Common myeloid progenitor, CD34-positive (primary cell): ENCODE results near the gene ARHGAP12.

Experiments used
- CTCF ChIA-PET: fragments of 350-600 bp; sonication (Branson Sonifier 250); formaldehyde crosslinking; loops from one replicate; lab custom pipeline; 2021; ENCODE audit warnings: antibody characterized with exemption; lab: Charles Lee
- POLR2A ChIA-PET: fragments of 350-600 bp; sonication (Branson Sonifier 250); formaldehyde crosslinking; loops from one replicate; lab custom pipeline; 2021; ENCODE audit warnings: antibody characterized with exemption; lab: Charles Lee
- DNase-seq, 3 donors: peaks; one replicate each; pipeline versions ENCODE4 v3.0.0 to v3.0.0-alpha.2; 2013
- H3K27ac ChIP-seq, 2 experiments: 1 replicate in 1 of 2; 2 replicates in 1 of 2; pipeline ENCODE4 v1.7.0; 2013; ENCODE audit warnings: inconsistent platforms in 2 of 2, low read length in 2 of 2, mild to moderate bottlenecking in 2 of 2, low read depth in 1 of 2, moderate library complexity in 1 of 2; ENCODE audit not compliant: severe bottlenecking in 2 of 2, insufficient read depth in 1 of 2, poor library complexity in 1 of 2
- H3K27me3 ChIP-seq, 5 experiments: replicated peaks in 2 of 5; 1 replicate in 3 of 5; 2 replicates in 2 of 5; pipeline versions ENCODE4 v1.6.1 to v1.7.0; 2013; ENCODE audit warnings: low read length in 4 of 5, mild to moderate bottlenecking in 2 of 5, moderate library complexity in 2 of 5, inconsistent platforms in 1 of 5; ENCODE audit not compliant: insufficient read depth in 5 of 5, control insufficient read depth in 4 of 5
- H3K36me3 ChIP-seq, 4 experiments: 1 replicate in 2 of 4; 2 replicates in 2 of 4; pipeline versions ENCODE4 v1.6.1 to v1.7.0; 2013; ENCODE audit warnings: low read length in 3 of 4, control low read depth in 1 of 4, mild to moderate bottlenecking in 1 of 4; ENCODE audit not compliant: control insufficient read depth in 4 of 4, insufficient read depth in 4 of 4
- H3K4me1 ChIP-seq, 4 experiments: 1 replicate in 3 of 4; 2 replicates in 1 of 4; pipeline versions ENCODE4 v1.6.1 to v1.7.1; 2013; ENCODE audit warnings: low read length in 3 of 4, mild to moderate bottlenecking in 3 of 4, control low read depth in 1 of 4, inconsistent platforms in 1 of 4, moderate library complexity in 1 of 4; ENCODE audit not compliant: control insufficient read depth in 4 of 4, insufficient read depth in 4 of 4; ENCODE audit errors: control extremely low read depth in 1 of 4
- H3K4me3 ChIP-seq, 7 experiments: 1 replicate in 4 of 7; 2 replicates in 3 of 7; pipeline versions ENCODE4 v1.5.1 to v1.7.0; 2013; ENCODE audit warnings: mild to moderate bottlenecking in 7 of 7, low read length in 6 of 7, moderate library complexity in 6 of 7, inconsistent platforms in 2 of 7, low read depth in 2 of 7, control low read depth in 1 of 7; ENCODE audit not compliant: insufficient read depth in 4 of 7, control insufficient read depth in 1 of 7; ENCODE audit errors: extremely low read depth in 1 of 7
- H3K9me3 ChIP-seq, 5 experiments: 1 replicate in 4 of 5; 2 replicates in 1 of 5; pipeline versions ENCODE4 v1.6.1 to v1.7.1; 2013; ENCODE audit warnings: low read length in 4 of 5, mild to moderate bottlenecking in 2 of 5, inconsistent platforms in 1 of 5, low read depth in 1 of 5, moderate library complexity in 1 of 5; ENCODE audit not compliant: control insufficient read depth in 4 of 5, insufficient read depth in 2 of 5; ENCODE audit errors: control extremely low read depth in 1 of 5
- WGBS: methylation state at CpG from one replicate; pipeline ENCODE4 v1.1.5; 2013; ENCODE audit not compliant: insufficient coverage; 5-methylcytosine and 5-hydroxymethylcytosine counted together

ARHGAP12 gene

GRCh38 chr10:31875608-31876007, 53.0 kb downstream of the ARHGAP12 start:
- Histone ChIP-seq H3K4me1 (no peaks in the 10 kb centered on the region), H3K36me3 (no peaks in the 10 kb centered on the region), H3K9me3 (no peaks in the 10 kb centered on the region), H3K4me3 (no peak overlapping the region), H3K27me3 (no peaks in the 10 kb centered on the region), H3K27ac (no peak overlapping the region)
- ChIA-PET POLR2A (no interaction called here), CTCF (no interaction called here)
- 73% methylated on average over 2 of the region's 2 CpGs for WGBS
- DNase-seq = no peak

GRCh38 chr10:31873724-31874123, 54.9 kb downstream of the ARHGAP12 start:
- CTCF ChIA-PET = interaction anchor here (1.3 kb wide), 1 partner anchor 11 kb away, joined by 3 read pairs; no protein-coding TSS in a partner anchor
- no peaks in the 10 kb centered on the region for H3K9me3 ChIP-seq
- H3K4me3 ChIP-seq = no peak overlapping the region
- H3K27ac ChIP-seq = no peak overlapping the region
- no CpG with 5 or more reads among the region's 1 CpG for WGBS
- H3K36me3 ChIP-seq = no peaks in the 10 kb centered on the region
- H3K4me1 ChIP-seq = no peaks in the 10 kb centered on the region
- no peaks in the 10 kb centered on the region for H3K27me3 ChIP-seq
- POLR2A ChIA-PET = no interaction called here
- DNase-seq = no peak

- POLR2A ChIA-PET = no interaction called here
- H3K36me3 ChIP-seq = no peaks in the 10 kb centered on the region
- no peak overlapping the region for H3K27ac ChIP-seq
- H3K9me3 ChIP-seq = no peaks in the 10 kb centered on the region
- CTCF ChIA-PET = interaction anchor here (1.4 to 1.5 kb wide), 2 partner anchors 129 to 133 kb away, joined by 3 to 5 read pairs; no protein-coding TSS in a partner anchor
- DNase-seq = no peak
- 96% methylated on average over 6 of the region's 7 CpGs for WGBS
- no peaks in the 10 kb centered on the region for H3K27me3 ChIP-seq
- H3K4me3 ChIP-seq = no peak overlapping the region
- no peaks in the 10 kb centered on the region for H3K4me1 ChIP-seq
These were observed 57.2 kb downstream of the ARHGAP12 start for GRCh38 chr10:31871266-31872065.

- H3K27me3 ChIP-seq = no peaks in the 10 kb centered on the region
- H3K36me3 ChIP-seq = no peaks in the 10 kb centered on the region
- DNase-seq = no peak
- ChIA-PET POLR2A (no interaction called here), CTCF (interaction anchor here (0.6 kb wide), 1 partner anchor 92 kb away, joined by 3 read pairs; no protein-coding TSS in a partner anchor)
- H3K4me3 ChIP-seq = no peak overlapping the region
- H3K27ac ChIP-seq = no peak overlapping the region
- no peaks in the 10 kb centered on the region for H3K9me3 ChIP-seq
- peaks cover 0 to 2% (median 0%) of the 10 kb centered on the region in 4 experiments for H3K4me1 ChIP-seq
- no CpG with 5 or more reads among the region's 3 CpGs for WGBS
These were observed 61.0 kb downstream of the ARHGAP12 start for GRCh38 chr10:31867646-31868045.

GRCh38 chr10:31866118-31866670, 62.4 kb downstream of the ARHGAP12 start:
- ChIA-PET POLR2A (no interaction called here), CTCF (interaction anchor here (0.7 to 1.6 kb wide), 3 partner anchors 140 to 193 kb away, joined by 3 to 4 read pairs (median 3); no protein-coding TSS in a partner anchor)
- no peaks in the 10 kb centered on the region for H3K27me3 ChIP-seq
- no peaks in the 10 kb centered on the region for H3K36me3 ChIP-seq
- no peaks in the 10 kb centered on the region for H3K9me3 ChIP-seq
- H3K4me3 ChIP-seq = no peak overlapping the region
- peaks cover 0 to 6% (median 2%) of the 10 kb centered on the region in 4 experiments for H3K4me1 ChIP-seq
- WGBS = 100% methylated on average over 2 of the region's 4 CpGs
- no peak for DNase-seq
- H3K27ac ChIP-seq = no peak overlapping the region

- no peak overlapping the region for H3K27ac ChIP-seq
- CTCF ChIA-PET = interaction anchor here (0.7 to 1.6 kb wide), 2 partner anchors 85 to 142 kb away, joined by 3 read pairs; no protein-coding TSS in a partner anchor
These were observed 63.7 kb downstream of the ARHGAP12 start for GRCh38 chr10:31864834-31865518.

More at GRCh38 chr10:31864834-31865518, 63.7 kb downstream of the ARHGAP12 start:
- H3K9me3 ChIP-seq = no peaks in the 10 kb centered on the region
- no peak overlapping the region for H3K4me3 ChIP-seq
- WGBS = 66% methylated on average over 4 of the region's 5 CpGs
- H3K27me3 ChIP-seq = no peaks in the 10 kb centered on the region
- POLR2A ChIA-PET = no interaction called here
- H3K4me1 ChIP-seq = peaks cover 0 to 6% (median 2%) of the 10 kb centered on the region in 4 experiments
- peaks cover 0 to 3% (median 0%) of the 10 kb centered on the region in 4 experiments for H3K36me3 ChIP-seq
- DNase-seq = no peak
